ENCODE measurements around the gene PIGN. TPM values are rescaled to one million over a fixed set of nuclear protein-coding genes. Genes with fewer than 3 reads are reported as not detected.

The PIGN gene
- total RNA-seq, 3 donors from 2014 or later, result 33.1 to 67.2 (median 47.9) TPM

- intact Hi-C loops (cut with DNase I; ENCODE audit: low total_unique reads), result no loop called here
- Histone ChIP-seq H3K27me3 (no peaks in the 10 kb centered on the region), H3K4me3 (no peak overlapping the region), H3K36me3 (no peaks in the 10 kb centered on the region), H3K4me1 (no peaks in the 10 kb centered on the region), H3K27ac (no peak overlapping the region), H3K9me3 (no peaks in the 10 kb centered on the region)
- no peak for TF ChIP-seq POLR2A (IDR thresholded peaks at IDR 0.05)
- no peak for TF ChIP-seq POLR2AphosphoS5 (IDR thresholded peaks at IDR 0.05)
- no peak for TF ChIP-seq CTCF (IDR thresholded peaks at IDR 0.05)
- no peak for DNase-seq (ENCODE audit: low spot score in 2 of 2)
Measured at GRCh38 chr18:62091487-62092120, 95.3 kb downstream of the PIGN start.

- no peak overlapping the region for H3K4me3 ChIP-seq
- intact Hi-C loops (cut with DNase I; ENCODE audit: low total_unique reads), result no loop called here
- H3K36me3 ChIP-seq, result no peaks in the 10 kb centered on the region
- no peaks in the 10 kb centered on the region for H3K27me3 ChIP-seq
- DNase-seq (ENCODE audit: low spot score in 2 of 2), result no peak
- TF ChIP-seq CTCF (IDR thresholded peaks at IDR 0.05) (no peak), POLR2A (IDR thresholded peaks at IDR 0.05) (no peak), POLR2AphosphoS5 (IDR thresholded peaks at IDR 0.05) (no peak)
- H3K4me1 ChIP-seq, result no peaks in the 10 kb centered on the region
- H3K9me3 ChIP-seq, result no peaks in the 10 kb centered on the region
- no peak overlapping the region for H3K27ac ChIP-seq
Measured at GRCh38 chr18:62089174-62089573, 97.7 kb downstream of the PIGN start.

- DNase-seq (ENCODE audit: low spot score in 2 of 2), result no peak
- no peaks in the 10 kb centered on the region for H3K27me3 ChIP-seq
- TF ChIP-seq POLR2A (IDR thresholded peaks at IDR 0.05), result no peak
- no peak for TF ChIP-seq POLR2AphosphoS5 (IDR thresholded peaks at IDR 0.05)
- TF ChIP-seq CTCF (IDR thresholded peaks at IDR 0.05), result no peak
- no peaks in the 10 kb centered on the region for H3K36me3 ChIP-seq
- no peaks in the 10 kb centered on the region for H3K9me3 ChIP-seq
- H3K4me3 ChIP-seq, result no peak overlapping the region
- no peaks in the 10 kb centered on the region for H3K4me1 ChIP-seq
- no peak overlapping the region for H3K27ac ChIP-seq
- intact Hi-C loops (cut with DNase I; ENCODE audit: low total_unique reads), result no loop called here
Measured at GRCh38 chr18:62088156-62088555, 98.7 kb downstream of the PIGN start.

DNA sequence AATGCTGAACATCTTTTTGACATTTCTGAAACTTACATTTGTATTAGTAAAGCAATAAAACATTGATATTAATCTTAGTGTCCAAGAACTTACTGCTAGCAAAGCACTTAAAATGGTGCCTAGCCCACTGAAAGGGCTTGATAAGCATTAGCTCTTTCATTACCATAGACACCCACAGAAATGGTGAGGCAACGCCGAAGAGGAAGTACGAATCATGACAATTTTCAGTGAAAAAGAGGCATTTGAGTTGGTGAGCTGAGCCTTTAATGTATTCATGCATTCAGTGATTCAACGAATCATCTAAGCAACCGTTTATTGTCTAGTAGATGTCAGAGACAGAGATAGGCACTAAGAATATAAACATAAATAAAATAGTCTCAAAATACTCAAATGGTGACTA is 101.1 kb downstream of the PIGN start:
- Histone ChIP-seq H3K27me3 (no peaks in the 10 kb centered on the region), H3K36me3 (no peaks in the 10 kb centered on the region), H3K27ac (no peak overlapping the region), H3K9me3 (no peaks in the 10 kb centered on the region), H3K4me1 (no peaks in the 10 kb centered on the region), H3K4me3 (no peak overlapping the region)
- DNase-seq (ENCODE audit: low spot score in 2 of 2), result no peak
- intact Hi-C loops (cut with DNase I; ENCODE audit: low total_unique reads), result no loop called here
- no peak for TF ChIP-seq CTCF (IDR thresholded peaks at IDR 0.05)
- no peak for TF ChIP-seq POLR2A (IDR thresholded peaks at IDR 0.05)
- no peak for TF ChIP-seq POLR2AphosphoS5 (IDR thresholded peaks at IDR 0.05)

- intact Hi-C loops (cut with DNase I; ENCODE audit: low total_unique reads), result no loop called here
- H3K9me3 ChIP-seq, result no peaks in the 10 kb centered on the region
- H3K27me3 ChIP-seq, result no peaks in the 10 kb centered on the region
- no peak overlapping the region for H3K27ac ChIP-seq
- no peak overlapping the region for H3K4me3 ChIP-seq
- no peaks in the 10 kb centered on the region for H3K4me1 ChIP-seq
- TF ChIP-seq CTCF (IDR thresholded peaks at IDR 0.05) (no peak), POLR2AphosphoS5 (IDR thresholded peaks at IDR 0.05) (no peak), POLR2A (IDR thresholded peaks at IDR 0.05) (no peak)
- DNase-seq (ENCODE audit: low spot score in 2 of 2), result no peak
- no peaks in the 10 kb centered on the region for H3K36me3 ChIP-seq
Measured at GRCh38 chr18:62081761-62082294, 105.0 kb downstream of the PIGN start.

Measured in breast epithelium (tissue), 4 donors.